GM21423 (cell line): ENCODE results near the gene KIF6.

ENCODE experiments used
- ATAC-seq: cut with Tn5 transposase; IDR thresholded peaks from one replicate; pipeline ENCODE4 v1.9.1; 2021; ENCODE audit warnings: mild to moderate bottlenecking, moderate library complexity; ENCODE audit not compliant: unreplicated experiment

KIF6 gene

GRCh38 chr6:39425346-39426072, 299.7 kb downstream of the KIF6 start:
- ATAC-seq, result no peak

GRCh38 chr6:39424831-39425230, 300.4 kb downstream of the KIF6 start:
- no peak for ATAC-seq

GRCh38 chr6:39422238-39422637, 303.0 kb downstream of the KIF6 start:
- no peak for ATAC-seq

GRCh38 chr6:39421383-39422225, 303.6 kb downstream of the KIF6 start:
- ATAC-seq, result no peak

- no peak for ATAC-seq
Observed at GRCh38 chr6:39420300-39421265, 304.6 kb downstream of the KIF6 start.

- ATAC-seq, result no peak
Observed at GRCh38 chr6:39419607-39420006, 305.6 kb downstream of the KIF6 start.

GRCh38 chr6:39417440-39417839, 307.8 kb downstream of the KIF6 start:
- no peak for ATAC-seq

- ATAC-seq, result no peak
Observed at GRCh38 chr6:39416728-39417127, 308.5 kb downstream of the KIF6 start.

- ATAC-seq, result no peak
Observed at GRCh38 chr6:39416026-39416425, 309.2 kb downstream of the KIF6 start.

GRCh38 chr6:39415482-39415881, 309.7 kb downstream of the KIF6 start:
- ATAC-seq, result no peak

GRCh38 chr6:39411465-39411864, 313.7 kb downstream of the KIF6 start:
- no peak for ATAC-seq

- ATAC-seq, result no peak
Observed at GRCh38 chr6:39411001-39411400, 314.2 kb downstream of the KIF6 start.

GRCh38 chr6:39409889-39410288, 315.3 kb downstream of the KIF6 start:
- no peak for ATAC-seq

GRCh38 chr6:39407446-39407993, 317.7 kb downstream of the KIF6 start:
- no peak for ATAC-seq

GRCh38 chr6:39404312-39404711, 320.9 kb downstream of the KIF6 start:
- no peak for ATAC-seq

- no peak for ATAC-seq
Observed at GRCh38 chr6:39403304-39403703, 321.9 kb downstream of the KIF6 start.

- ATAC-seq, result no peak
Observed at GRCh38 chr6:39402239-39402751, 322.9 kb downstream of the KIF6 start.

GRCh38 chr6:39401376-39401775, 323.8 kb downstream of the KIF6 start:
- no peak for ATAC-seq

GRCh38 chr6:39400026-39400425, 325.2 kb downstream of the KIF6 start:
- no peak for ATAC-seq

- ATAC-seq, result no peak
Observed at GRCh38 chr6:39396854-39397253, 328.4 kb downstream of the KIF6 start.

- no peak for ATAC-seq
Observed at GRCh38 chr6:39393075-39393474, 332.1 kb downstream of the KIF6 start.
